HFF-Myc (cell line): Measurements from ENCODE around the gene MXRA7.
"Not testable (repeated sequence)": the region's sequence is repeated elsewhere in the genome, so short reads cannot be mapped to it uniquely, and the experiment has no call there.

Source experiments
- DNase-seq: peaks from one replicate; pipeline ENCODE4 v3.0.0-alpha.2; 2011; ENCODE audit warnings: low read depth; ENCODE audit errors: extremely low read depth
- H3K4me3 ChIP-seq: replicated peaks from 2 replicates; pipeline ENCODE4 v1.5.1; 2011; ENCODE audit warnings: low read depth, mild to moderate bottlenecking, control low read depth, low read length
- CTCF ChIP-seq: IDR thresholded peaks from 2 replicates; pipeline ENCODE4 v1.5.1; 2012; ENCODE audit warnings: mild to moderate bottlenecking, low read depth, low read length, control low read depth; ENCODE audit errors: missing control alignments

The MXRA7 gene

GRCh38 chr17:76640550-76641380 lies 70.0 kb downstream of the MXRA7 start:
- no peak for DNase-seq
- TF ChIP-seq CTCF: no peak
- no peak overlapping the region for H3K4me3 ChIP-seq

- DNase-seq: no peak
- no peak for TF ChIP-seq CTCF
- H3K4me3 ChIP-seq: no peak overlapping the region
These were observed 72.5 kb downstream of the MXRA7 start for GRCh38 chr17:76638263-76638662.

- H3K4me3 ChIP-seq, DNase-seq: not testable (repeated sequence)
These were observed 74.1 kb downstream of the MXRA7 start for GRCh38 chr17:76636486-76637206.

- TF ChIP-seq CTCF: no peak
- DNase-seq: no peak
- H3K4me3 ChIP-seq: no peak overlapping the region
These were observed 75.0 kb downstream of the MXRA7 start for GRCh38 chr17:76635659-76636360.

- TF ChIP-seq CTCF: no peak
- no peak for DNase-seq
- no peak overlapping the region for H3K4me3 ChIP-seq
These were observed 75.7 kb downstream of the MXRA7 start for GRCh38 chr17:76635039-76635438.

GRCh38 chr17:76633628-76634328 lies 77.0 kb downstream of the MXRA7 start:
- H3K4me3 ChIP-seq: no peak overlapping the region
- no peak for DNase-seq
- TF ChIP-seq CTCF: no peak
